Measurements from ENCODE around the gene NPW.

DNA sequence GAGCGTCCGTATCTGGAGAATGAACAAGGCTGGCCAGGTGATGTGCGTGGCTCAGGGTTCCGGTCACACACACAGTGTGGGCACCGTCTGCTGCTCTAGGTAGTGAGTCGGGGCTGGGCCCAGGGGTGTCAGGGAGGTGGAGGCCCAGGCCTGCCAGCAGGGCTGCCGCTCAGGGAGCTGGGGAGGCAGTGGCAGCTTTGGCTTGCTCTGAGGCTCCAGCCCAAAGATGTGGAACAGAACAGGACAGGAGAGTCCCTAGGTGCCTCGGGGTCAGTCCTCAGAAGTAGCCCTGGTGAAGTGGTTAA is 43.4 kb upstream of the NPW start:
- TF ChIP-seq CTCF (IDR thresholded peaks at IDR 0.05) = no peak
- no peak for TF ChIP-seq POLR2A (IDR thresholded peaks at IDR 0.05)
